Stimulated activated CD8-positive, alpha-beta memory T cell treated with anti-CD3 and anti-CD28 coated beads, Interleukin-4, amount 100 ng/mL, for 1 hour (primary cell): Measurements from ENCODE around the gene ACTN4.
A peak's percentile ranks its signal among the peaks of the same experiment; 100 is the strongest.

Source experiments
- DNase-seq, 2 donors: peaks; one replicate each; pipeline ENCODE4 v3.0.0-alpha.2; 2020; ENCODE audit warnings: low read depth in 2 of 2, low spot score in 1 of 2

ACTN4 gene

DNA sequence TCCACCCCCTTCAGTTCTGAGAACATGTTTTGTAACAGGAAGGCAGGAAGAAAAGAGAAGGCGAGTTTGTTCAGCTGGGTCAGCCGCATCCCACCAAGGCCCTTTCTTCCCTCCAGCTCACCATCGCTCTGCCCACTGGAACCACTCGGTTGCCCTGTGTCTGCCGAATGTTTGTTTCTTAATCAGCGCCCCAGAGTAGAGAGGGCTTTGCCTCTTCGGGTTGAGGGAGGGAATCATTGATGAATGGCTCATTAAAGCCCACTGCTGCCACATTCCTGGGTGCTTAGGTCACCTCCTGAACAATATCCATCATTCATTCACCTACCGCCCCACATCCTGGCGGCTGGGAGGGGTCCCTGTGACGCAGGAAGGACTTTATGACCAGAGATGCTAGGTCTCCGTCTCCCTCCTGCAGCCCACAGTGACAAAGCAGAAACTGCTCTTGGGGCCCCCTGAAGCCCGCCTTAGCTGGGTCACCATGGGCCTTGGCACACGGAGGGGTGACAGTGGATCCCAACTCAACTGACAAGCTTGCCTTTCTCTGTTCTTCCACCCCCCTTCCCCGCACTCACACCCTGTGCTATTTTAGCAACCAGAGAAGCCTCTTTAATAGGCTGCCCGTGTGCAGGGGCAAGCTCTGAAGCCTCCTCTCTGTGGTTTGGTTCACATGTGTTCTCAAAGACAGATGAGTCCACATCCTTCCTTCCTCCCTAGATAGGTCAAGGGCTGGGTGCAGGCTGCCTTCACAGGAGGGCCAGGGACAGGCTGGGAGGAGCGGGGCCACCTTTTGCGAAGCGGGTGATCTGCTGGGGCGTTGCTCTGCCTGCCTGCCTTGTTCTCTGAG, 46.2 kb downstream of the ACTN4 start:
- DNase-seq = peak in 1 of 2 donors; percentile 10

DNA sequence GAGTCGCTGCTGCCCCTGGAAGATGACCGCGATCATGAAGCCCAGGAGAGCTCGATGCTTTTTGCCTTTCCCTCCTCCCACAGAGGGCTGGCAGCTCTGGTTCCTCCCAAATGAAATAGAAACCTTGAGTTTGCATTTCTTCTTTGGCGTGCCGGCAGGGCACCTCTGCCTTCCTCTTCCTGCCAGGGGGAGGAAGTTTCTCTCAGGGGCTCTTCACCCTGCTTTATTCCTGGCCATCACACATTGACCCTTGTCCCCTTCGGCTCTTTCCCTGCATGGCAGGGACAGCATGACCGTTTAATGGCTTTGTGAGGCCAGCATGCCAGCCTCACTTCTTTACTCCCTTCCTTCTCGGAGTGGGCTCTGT, 47.9 kb downstream of the ACTN4 start:
- DNase-seq = no peak

GRCh38 chr19:38695832-38696728, 48.6 kb downstream of the ACTN4 start:
- DNase-seq = no peak

DNA sequence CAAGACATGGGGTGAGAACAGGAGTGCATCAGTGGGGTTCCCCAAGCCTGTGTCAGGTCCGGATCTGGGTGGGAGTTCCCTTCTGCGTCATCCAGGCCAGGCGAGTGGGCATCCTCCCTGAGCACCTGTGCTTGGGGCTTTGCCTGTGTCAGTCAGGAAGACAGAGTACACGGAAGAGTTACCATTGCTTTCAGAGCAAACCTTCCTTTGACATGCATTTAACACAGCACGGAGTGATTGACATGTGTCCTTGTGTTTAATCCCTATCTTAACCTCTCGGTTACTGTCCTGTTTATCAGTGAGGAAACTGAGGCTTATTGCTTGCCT, 49.2 kb downstream of the ACTN4 start:
- no peak for DNase-seq

DNA sequence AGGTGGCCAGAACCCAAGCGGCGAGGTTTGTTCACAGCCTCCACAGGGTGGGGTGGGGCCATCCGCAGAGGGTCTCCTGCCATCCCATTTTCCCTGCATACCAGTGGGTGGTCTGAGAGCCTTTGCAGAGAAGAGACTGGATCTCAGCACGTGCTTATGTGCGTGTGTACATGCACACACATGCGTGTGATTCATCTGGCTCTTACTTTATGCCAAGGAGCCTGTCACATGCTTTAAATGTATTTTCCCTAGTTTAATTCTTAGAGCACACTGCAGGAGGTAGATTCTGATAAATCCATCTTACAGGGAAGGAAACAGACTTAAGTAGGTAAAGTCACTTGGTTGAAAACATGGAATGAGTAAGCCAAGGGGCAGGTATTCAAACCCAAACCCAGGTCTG, 49.7 kb downstream of the ACTN4 start:
- DNase-seq = no peak

- DNase-seq = no peak
Measured at GRCh38 chr19:38697641-38698071, 50.2 kb downstream of the ACTN4 start.

DNA sequence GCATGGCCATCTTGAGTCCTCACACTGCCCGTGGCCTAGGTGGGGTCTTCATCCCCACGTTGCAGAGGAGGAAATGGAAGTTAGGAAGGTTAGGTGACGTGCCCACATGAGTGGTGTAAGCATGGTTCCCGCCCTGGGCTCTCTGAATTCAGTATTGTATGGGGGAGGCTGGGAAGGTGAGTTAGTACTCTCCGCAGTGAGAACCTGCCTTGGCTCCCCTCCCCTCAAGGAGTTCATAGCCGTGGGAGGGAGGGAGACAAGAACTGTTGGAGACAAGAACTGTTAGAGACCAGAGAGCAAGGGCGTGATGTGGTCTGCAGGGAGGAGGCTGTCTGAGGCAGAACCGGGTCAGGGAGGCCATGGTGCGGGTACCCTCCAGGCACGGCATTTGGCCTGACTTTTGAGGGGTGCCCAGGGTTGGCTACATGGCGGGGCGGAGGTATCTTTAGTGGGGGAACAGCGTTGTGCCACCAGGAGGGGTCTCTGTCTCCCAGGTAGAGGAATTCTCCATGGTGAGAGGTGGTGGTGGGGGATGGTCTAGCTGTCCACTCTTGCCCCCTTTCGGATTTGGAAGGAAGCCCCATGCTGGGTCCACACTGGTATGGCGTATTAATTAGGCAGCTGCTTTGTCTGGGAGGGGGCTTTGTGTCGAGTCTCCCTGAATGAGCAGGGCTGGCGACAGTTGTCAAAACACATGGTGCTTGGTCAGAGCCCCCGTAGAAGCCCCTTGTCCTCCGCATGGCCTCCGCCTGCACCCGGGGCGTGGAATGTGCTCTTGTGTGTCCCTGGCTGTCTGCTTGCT, 51.0 kb downstream of the ACTN4 start:
- DNase-seq = no peak

- no peak for DNase-seq
Measured at GRCh38 chr19:38699027-38699346, 51.5 kb downstream of the ACTN4 start.

DNA sequence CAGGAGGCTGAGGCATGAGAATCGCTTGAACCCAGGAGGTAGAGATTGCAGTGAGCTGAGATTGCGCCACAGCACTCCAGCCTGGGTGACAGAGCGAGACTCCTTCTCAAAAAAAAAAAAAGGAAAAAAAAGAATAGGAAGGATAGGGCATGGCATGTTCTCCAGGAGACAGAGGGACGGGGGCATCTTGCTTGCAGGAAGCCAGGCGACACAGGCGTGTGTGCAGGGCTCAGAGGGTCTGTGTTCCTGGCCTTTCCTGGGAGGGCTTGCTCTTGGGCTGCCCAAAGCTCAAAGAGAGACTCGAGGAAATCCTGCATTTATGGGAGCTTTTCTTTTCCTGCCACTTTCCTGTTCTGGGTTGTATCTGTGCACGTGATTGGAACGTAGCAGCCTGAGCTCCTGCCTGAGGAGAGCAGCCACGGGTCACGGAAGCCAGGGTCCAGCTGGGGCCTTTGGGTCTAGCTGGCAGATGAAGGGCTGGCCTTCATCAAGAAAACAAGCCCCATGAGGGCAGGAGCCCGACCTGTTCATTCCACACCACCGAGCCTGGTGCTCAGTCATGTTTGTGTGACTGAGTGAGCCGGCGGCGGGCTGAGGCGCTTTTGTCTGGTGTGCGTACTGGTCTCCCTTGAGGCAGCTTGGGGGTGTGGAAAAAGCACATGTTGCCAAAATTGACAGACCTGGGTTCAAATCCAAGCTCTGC, 52.3 kb downstream of the ACTN4 start:
- DNase-seq = no peak

GRCh38 chr19:38700350-38700901, 53.0 kb downstream of the ACTN4 start:
- DNase-seq = no peak

DNA sequence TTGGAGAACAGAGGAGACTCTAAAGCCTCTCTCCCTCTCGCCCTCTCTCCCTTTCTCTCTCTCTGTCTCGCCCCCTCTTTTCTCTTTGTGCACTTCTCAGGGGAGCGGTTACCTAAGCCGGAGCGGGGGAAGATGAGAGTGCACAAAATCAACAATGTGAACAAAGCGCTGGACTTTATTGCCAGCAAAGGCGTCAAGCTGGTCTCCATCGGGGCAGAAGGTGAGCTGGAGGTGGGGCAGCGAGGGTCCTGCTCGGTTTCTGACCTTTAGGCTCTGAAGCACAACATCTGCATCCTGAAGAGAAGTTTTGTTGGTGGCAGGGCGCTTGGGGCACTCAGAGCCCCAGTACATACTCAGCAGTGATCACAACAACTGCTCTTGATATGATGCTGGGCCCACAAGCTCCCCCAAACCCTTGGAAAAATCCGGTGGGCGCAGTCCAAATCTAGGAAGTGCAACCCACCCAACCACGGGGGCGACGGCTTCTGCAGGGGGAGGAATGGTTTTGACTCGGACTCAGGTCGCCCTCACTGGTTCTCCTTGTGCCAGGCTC, 53.5 kb downstream of the ACTN4 start:
- no peak for DNase-seq

DNA sequence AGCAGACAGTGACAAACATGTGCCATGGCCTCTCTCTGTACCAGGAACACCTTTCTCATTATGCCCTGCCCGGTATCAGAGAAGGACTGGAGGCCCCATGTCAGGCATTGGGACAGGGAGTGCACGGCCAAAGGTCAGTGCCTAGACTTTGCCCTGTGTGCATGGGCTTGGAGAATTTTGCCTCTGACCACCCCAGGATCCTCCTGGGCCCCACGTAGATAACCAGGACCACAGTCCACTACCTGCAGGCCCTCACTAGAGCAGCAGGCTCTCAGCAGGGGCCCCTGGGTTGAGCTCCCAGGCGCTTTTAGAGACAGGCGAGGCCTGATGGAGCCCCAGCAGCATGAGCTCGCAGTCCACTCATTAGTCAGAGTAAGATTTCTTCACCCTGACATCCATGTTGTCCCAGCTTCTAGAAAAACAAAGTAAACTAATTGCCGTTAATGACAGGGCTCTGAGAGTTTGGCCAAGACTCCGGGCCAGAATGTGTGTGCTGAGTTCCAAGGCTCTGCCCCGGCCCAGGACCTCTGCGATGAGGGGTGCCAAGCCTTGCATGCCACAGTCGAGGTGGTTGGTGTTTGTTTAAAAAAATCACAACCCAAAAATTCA, 54.1 kb downstream of the ACTN4 start:
- DNase-seq = no peak

DNA sequence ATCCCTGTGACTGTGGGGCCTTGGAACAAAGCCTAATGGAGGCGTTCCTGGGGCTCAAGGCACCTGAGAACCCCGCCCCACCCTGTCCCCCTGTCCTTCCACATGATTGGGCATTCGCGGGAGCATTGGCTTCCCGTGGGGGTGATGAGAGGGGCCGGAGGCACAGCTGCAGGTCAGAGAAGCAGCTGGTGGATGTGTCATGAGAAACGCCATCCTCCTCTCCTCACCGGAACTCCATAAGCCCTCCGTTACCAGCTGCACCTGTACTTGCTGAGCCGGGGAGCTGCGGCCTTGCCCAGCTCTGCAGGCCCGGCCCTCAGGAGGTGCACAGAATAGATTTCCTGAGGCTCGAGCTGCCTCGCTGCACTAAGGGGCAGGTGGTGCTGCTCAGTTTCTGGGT, 54.8 kb downstream of the ACTN4 start:
- DNase-seq = no peak

GRCh38 chr19:38703509-38703908, 56.1 kb downstream of the ACTN4 start:
- DNase-seq = no peak

GRCh38 chr19:38704488-38705026, 57.1 kb downstream of the ACTN4 start:
- DNase-seq = no peak

DNA sequence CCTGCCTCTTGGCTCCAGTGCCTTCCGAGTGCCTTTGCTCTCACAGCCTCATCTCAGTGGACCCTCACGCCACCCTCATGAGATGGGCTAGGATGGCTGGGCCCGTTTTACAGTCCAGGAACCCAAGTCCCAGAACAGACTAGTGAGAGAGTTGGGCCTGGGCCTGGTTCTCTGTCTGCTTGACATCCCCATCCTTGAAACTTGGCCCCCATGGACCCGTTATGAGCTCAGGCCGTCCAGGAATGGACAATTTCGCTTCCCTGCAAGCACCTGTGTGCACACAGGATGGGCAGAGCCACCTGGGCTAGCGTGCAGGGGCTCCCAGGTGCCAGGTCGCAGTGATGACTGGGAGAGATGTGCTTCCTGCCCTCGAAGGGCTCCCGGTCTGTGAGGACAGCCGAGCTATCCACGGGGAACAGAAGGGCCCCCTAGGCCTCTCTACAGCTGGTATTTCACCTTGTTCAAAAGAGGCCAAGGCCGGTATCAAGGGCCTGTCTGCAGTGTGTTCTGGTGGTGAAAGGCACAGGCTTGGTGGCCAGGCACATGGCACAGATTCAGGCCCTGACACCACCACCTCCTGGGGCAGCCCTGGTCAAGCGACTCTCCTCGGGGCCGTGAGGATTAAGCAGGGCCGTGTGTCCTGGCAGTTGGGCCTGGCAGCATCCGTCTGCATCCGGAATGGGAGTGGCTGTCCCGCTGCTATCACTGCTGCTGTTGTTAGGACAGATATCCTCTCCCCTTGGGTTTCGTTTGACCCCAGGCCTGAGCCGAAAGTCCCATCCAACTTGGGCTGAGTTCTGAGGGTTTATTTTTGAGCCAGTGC, 58.0 kb downstream of the ACTN4 start:
- no peak for DNase-seq

GRCh38 chr19:38706792-38707511, 59.5 kb downstream of the ACTN4 start:
- no peak for DNase-seq

GRCh38 chr19:38707512-38708114, 60.2 kb downstream of the ACTN4 start:
- DNase-seq = no peak
